Measurements from ENCODE around the gene GJD4.

The GJD4 gene

DNA sequence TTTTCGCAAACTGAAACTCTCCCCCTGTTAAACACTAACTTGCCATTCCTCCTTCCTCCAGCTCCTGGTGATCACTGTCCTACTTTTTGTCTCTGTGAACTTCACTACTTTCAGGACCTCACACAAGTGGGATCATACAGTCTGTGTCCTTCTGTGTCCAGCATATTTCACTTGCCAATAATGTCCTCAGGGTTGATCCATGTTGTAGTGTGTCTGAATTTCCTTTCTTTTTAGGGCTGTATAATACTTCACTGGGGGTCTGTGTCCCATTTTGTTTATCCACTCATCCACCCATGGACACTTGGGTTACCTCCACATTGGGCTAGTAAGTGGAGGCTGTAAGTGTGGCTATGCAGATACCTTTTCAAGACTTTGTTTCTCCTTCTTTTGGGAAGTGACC, 42.7 kb upstream of the GJD4 start:
- TF ChIP-seq, protein P1, sequence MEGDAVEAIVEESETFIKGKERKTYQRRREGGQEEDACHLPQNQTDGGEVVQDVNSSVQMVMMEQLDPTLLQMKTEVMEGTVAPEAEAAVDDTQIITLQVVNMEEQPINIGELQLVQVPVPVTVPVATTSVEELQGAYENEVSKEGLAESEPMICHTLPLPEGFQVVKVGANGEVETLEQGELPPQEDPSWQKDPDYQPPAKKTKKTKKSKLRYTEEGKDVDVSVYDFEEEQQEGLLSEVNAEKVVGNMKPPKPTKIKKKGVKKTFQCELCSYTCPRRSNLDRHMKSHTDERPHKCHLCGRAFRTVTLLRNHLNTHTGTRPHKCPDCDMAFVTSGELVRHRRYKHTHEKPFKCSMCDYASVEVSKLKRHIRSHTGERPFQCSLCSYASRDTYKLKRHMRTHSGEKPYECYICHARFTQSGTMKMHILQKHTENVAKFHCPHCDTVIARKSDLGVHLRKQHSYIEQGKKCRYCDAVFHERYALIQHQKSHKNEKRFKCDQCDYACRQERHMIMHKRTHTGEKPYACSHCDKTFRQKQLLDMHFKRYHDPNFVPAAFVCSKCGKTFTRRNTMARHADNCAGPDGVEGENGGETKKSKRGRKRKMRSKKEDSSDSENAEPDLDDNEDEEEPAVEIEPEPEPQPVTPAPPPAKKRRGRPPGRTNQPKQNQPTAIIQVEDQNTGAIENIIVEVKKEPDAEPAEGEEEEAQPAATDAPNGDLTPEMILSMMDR (IDR thresholded peaks at IDR 0.05; ENCODE audit: low read depth, low read length) = no peak
- no peak for TF ChIP-seq POLR2A (IDR thresholded peaks at IDR 0.05; ENCODE audit: extremely low read depth, insufficient read length)
- H3K4me3 ChIP-seq (ENCODE audit: low read depth, low read length) = no peak overlapping the region
- no peak for DNase-seq (ENCODE audit: low read depth)

DNA sequence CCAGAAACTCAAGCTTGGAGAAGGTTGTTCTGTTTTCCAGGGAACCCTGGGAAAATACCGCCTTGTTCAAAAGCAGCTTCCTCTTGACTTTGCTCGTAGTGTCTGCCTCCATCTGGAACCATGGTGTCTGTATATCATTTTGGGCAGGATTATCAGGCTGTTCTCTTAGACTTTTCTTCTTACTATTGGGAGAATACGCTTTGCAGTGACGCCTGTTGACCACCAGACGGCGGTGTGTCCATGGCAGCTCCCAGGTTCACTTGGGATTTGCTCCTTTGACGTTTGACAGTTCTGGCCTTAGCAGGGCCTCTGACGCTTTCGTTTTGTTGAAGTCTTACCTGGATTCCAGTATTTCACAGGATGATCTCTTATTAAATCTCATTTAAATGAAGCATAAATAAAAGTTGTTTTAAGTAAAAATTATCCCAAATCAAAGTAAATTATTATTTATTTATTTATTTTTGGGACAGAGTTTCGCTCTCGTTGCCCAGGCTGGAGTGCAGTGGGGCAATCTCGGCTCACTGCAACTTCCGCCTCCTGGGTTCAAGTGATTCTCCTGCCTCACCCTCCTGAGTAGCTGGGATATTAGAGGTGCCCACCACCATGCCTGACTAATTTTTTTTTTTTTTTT, 41.8 kb upstream of the GJD4 start:
- DNase-seq (ENCODE audit: low read depth) = peak; percentile 69
- TF ChIP-seq, protein P1 (IDR thresholded peaks at IDR 0.05; ENCODE audit: low read depth, low read length) = peak; percentile 96
- TF ChIP-seq, protein P2, sequence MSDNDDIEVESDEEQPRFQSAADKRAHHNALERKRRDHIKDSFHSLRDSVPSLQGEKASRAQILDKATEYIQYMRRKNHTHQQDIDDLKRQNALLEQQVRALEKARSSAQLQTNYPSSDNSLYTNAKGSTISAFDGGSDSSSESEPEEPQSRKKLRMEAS (IDR thresholded peaks at IDR 0.05; ENCODE audit: low read depth, low read length) = no peak
- H3K4me3 ChIP-seq (ENCODE audit: low read depth, low read length) = no peak overlapping the region

DNA sequence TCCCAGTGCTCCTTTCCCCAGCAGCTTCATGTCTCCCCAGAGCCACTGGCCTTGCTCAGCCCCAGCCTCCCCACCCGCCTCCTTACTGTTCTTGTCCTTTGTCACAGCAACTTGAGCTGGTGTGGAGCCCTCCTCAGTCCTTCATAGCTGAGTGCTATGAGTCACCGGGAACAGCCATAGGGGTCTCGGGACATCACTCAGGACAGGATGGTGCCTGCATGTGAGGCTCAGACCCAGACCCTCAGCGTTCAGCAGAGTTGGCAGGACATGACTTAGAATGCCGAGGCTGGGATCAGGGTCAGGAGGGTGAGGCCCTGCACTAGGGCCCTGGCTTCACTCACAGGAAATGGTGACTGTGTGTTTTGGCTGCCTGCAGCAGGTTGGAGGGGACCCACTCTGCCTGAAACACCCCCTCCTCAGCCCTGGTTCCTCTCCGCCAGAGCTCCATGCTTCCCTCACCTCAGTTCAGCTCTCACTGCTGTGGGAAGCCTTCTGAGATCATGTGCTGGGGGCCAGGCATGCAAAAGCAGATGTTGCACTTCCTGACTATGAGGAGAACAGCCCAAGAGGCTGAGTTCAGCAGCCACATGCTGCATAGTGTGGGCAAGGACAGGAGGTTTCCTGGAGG, 40.7 kb upstream of the GJD4 start:
- DNase-seq (ENCODE audit: low read depth) = peak; percentile 64
- TF ChIP-seq MYC (IDR thresholded peaks at IDR 0.05; ENCODE audit: low read depth, low read length) = 0 out of 2 replicates have a peak, but pooled peaks have one; percentile 27
- TF ChIP-seq POLR2A (IDR thresholded peaks at IDR 0.05; ENCODE audit: extremely low read depth, insufficient read length) = no peak

DNA sequence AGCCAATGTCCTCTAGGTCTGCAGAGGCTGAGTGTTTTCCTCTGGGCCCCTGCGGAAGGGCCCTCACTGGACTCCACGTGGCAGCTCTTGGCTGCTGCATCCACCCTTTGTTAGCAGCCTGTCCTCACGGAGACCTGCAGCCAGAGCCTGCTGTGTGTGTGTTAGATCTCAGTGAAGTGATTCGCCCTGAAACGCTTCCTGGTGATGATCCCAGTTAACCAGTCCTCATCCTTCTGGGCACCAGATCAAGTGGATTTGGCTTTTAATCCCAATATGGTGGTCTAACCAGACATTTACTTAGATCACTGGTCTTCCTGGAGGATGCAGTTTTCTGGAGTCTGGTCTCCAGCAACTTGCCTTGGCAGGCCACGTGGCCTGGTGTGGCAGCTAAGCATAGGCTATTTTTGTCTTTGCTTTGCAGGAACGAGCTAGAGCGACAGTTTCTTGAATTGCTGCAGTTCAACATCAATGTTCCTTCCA, 39.5 kb upstream of the GJD4 start:
- DNase-seq (ENCODE audit: low read depth) = no peak
- TF ChIP-seq, protein P2 (IDR thresholded peaks at IDR 0.05; ENCODE audit: low read depth, low read length) = no peak
- no peak for TF ChIP-seq MYC (IDR thresholded peaks at IDR 0.05; ENCODE audit: low read depth, low read length)
- no peak for TF ChIP-seq POLR2A (IDR thresholded peaks at IDR 0.05; ENCODE audit: extremely low read depth, insufficient read length)
- TF ChIP-seq, protein P1 (IDR thresholded peaks at IDR 0.05; ENCODE audit: low read depth, low read length) = no peak
- no peak overlapping the region for H3K4me3 ChIP-seq (ENCODE audit: low read depth, low read length)

More for the DNA sequence above, 40.7 kb upstream of the GJD4 start:
- H3K4me3 ChIP-seq (ENCODE audit: low read depth, low read length) = no peak overlapping the region

DNA sequence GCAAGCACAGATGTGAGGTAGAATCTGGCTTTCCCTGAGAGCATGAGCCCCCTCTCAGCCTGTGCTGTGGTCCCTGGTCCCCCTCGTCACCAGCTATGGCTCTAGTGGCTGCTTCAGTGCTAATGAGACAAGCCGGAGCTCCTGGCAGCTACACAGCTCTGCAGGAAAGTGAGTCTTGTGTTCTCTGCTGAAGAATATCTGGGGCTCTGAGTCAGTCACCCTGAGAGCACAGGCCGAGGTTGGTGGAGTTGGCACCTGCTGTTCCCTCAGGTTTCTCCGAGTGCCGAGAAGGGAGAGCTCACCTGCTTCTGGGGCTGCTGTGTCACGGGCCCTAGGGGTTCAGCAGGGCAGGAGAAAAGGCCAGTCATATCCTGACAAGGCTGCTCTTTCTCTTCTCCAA, 37.2 kb upstream of the GJD4 start:
- no peak overlapping the region for H3K4me3 ChIP-seq (ENCODE audit: low read depth, low read length)
- TF ChIP-seq POLR2A (IDR thresholded peaks at IDR 0.05; ENCODE audit: extremely low read depth, insufficient read length) (no peak), MYC (IDR thresholded peaks at IDR 0.05; ENCODE audit: low read depth, low read length) (no peak)
- TF ChIP-seq, protein P1 (IDR thresholded peaks at IDR 0.05; ENCODE audit: low read depth, low read length) = no peak
- TF ChIP-seq, protein P2 (IDR thresholded peaks at IDR 0.05; ENCODE audit: low read depth, low read length) = no peak
- DNase-seq (ENCODE audit: low read depth) = no peak

DNA sequence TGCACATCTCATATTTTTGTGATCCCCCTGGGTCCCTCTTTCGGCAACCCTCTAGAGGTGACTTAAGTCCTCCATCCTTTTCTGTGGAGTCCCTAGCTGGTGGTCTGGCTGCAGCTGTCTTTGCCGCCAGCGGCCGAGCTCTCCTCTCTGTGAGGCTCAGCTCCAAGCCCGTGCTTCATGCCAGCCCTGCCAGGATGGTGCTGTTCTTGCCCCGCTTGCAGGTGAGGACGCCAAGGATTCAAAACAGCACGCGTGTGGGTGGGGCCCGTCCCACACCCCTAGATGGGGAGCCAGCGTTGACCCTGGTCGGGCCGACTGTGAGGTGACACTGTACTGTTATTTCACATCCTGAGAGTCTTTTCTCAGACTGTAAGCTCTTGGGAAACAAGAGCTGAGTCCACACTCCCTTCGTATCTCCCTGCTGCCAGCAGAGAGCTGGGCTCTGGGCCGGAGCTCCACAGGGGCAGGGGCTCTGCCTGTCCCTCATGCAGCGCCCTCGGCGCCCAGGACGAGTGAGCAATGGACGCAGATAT, 36.6 kb upstream of the GJD4 start:
- DNase-seq (ENCODE audit: low read depth) = no peak
- no peak for TF ChIP-seq POLR2A (IDR thresholded peaks at IDR 0.05; ENCODE audit: extremely low read depth, insufficient read length)
- no peak for TF ChIP-seq MYC (IDR thresholded peaks at IDR 0.05; ENCODE audit: low read depth, low read length)
- TF ChIP-seq, protein P1 (IDR thresholded peaks at IDR 0.05; ENCODE audit: low read depth, low read length) = no peak
- TF ChIP-seq, protein P2 (IDR thresholded peaks at IDR 0.05; ENCODE audit: low read depth, low read length) = no peak
- no peak overlapping the region for H3K4me3 ChIP-seq (ENCODE audit: low read depth, low read length)
